GM12878 (cell line): Measurements from ENCODE around the gene DDX56. TPM values are rescaled to one million over a fixed set of nuclear protein-coding genes. Genes with fewer than 3 reads are reported as not detected.

Experiments
- ATAC-seq: fragments of 200-7000 bp; cut with Tn5 transposase; 3 replicates; pipeline ENCODE4 v1.9.1; 2020; ENCODE audit warnings: mild to moderate bottlenecking, moderate library complexity
- BruUV-seq: library from RNA; stranded (reverse); fragments of 400-500 nt; replicated peaks from 2 replicates; lab custom pipeline; 2021; lab: Mats Ljungman, UMichigan
- CTCF ChIA-PET: fragments of 300-600 bp; sonication (Branson Sonifier 250); formaldehyde crosslinking; extraction: SDS; loops from one replicate; lab custom pipeline; 2021; ENCODE audit warnings: inconsistent platforms; lab: Yijun Ruan, JAX
- POLR2A ChIA-PET: fragments of 350-600 bp; formaldehyde crosslinking; extraction: SDS; loops from one replicate; lab custom pipeline; 2021; ENCODE audit warnings: inconsistent platforms; lab: Charles Lee
- RAD21 ChIA-PET: fragments of 300-600 bp; sonication (Branson Sonifier 250); formaldehyde crosslinking; loops from one replicate; lab custom pipeline; 2023; ENCODE audit warnings: antibody characterized with exemption; ENCODE audit not compliant: unreplicated experiment; lab: Charles Lee
- SMC1A ChIA-PET: fragments of 300-600 bp; sonication (Branson Sonifier 250); formaldehyde crosslinking; loops from one replicate; lab custom pipeline; 2023; ENCODE audit not compliant: unreplicated experiment, uncharacterized antibody; lab: Charles Lee
- DNase-seq: peaks from one replicate; pipeline ENCODE4 v3.0.0-alpha.2; 2011; ENCODE audit warnings: low read depth, low spot score
- FAIRE-seq: peaks from 3 replicates; lab custom pipeline; 2011; peaks lifted over from hg19 to GRCh38; lab: Jason Lieb, UNC
- H2AFZ ChIP-seq: 2 replicates; pipeline ENCODE4 v1.6.0; 2011; ENCODE audit warnings: low read depth, low read length, control low read depth; ENCODE audit not compliant: control insufficient read depth
- H3K27ac ChIP-seq: 2 replicates; pipeline ENCODE4 v1.5.1; 2011; ENCODE audit warnings: control low read depth; ENCODE audit not compliant: control insufficient read depth, insufficient read depth
- H3K27me3 ChIP-seq, 2 experiments: replicated peaks in 1 of 2; 2 replicates each; pipeline versions ENCODE4 v1.6.0 to v1.6.1; 2011; ENCODE audit warnings: low read length in 1 of 2; ENCODE audit not compliant: control insufficient read depth in 2 of 2, insufficient read depth in 2 of 2
- H3K36me3 ChIP-seq, 2 experiments: 2 replicates each; pipeline ENCODE4 v1.5.1; 2011; ENCODE audit warnings: low read length in 1 of 2; ENCODE audit not compliant: control insufficient read depth in 2 of 2, insufficient read depth in 2 of 2
- H3K4me1 ChIP-seq: 2 replicates; pipeline ENCODE4 v1.6.1; 2011; ENCODE audit warnings: mild to moderate bottlenecking, low read length, moderate library complexity, mixed read lengths; ENCODE audit not compliant: control insufficient read depth, insufficient read depth
- H3K4me2 ChIP-seq: 2 replicates; pipeline ENCODE4 v1.6.0; 2011; ENCODE audit warnings: control low read depth; ENCODE audit not compliant: control insufficient read depth, insufficient read depth
- H3K4me3 ChIP-seq: fragments of 200-600 bp; sonication (generic); 2 replicates; pipeline ENCODE4 v1.5.1; 2016
- H3K79me2 ChIP-seq: 2 replicates; pipeline ENCODE4 v1.6.0; 2011; ENCODE audit warnings: low read length; ENCODE audit not compliant: control insufficient read depth, insufficient read depth
- H3K9ac ChIP-seq: 2 replicates; pipeline ENCODE4 v1.8.0; 2011; ENCODE audit warnings: low read length, control low read depth, mixed read lengths; ENCODE audit not compliant: control insufficient read depth, insufficient read depth
- H3K9me3 ChIP-seq: replicated peaks from 3 replicates; pipeline ENCODE4 v1.5.1; 2011; ENCODE audit warnings: mild to moderate bottlenecking, low read length; ENCODE audit not compliant: control insufficient read depth, insufficient read depth
- H4K20me1 ChIP-seq: 2 replicates; pipeline ENCODE4 v1.6.0; 2011; ENCODE audit not compliant: control insufficient read depth, insufficient read depth
- DPF2 ChIP-seq: fragments of 450-650 bp; IDR thresholded peaks from 2 replicates; pipeline ENCODE4 v1.6.1; 2017; ENCODE audit warnings: mild to moderate bottlenecking
- HCFC1 ChIP-seq: fragments of 150-350 bp; IDR thresholded peaks from 2 replicates; pipeline ENCODE4 v1.6.1; 2014; ENCODE audit warnings: low read length
- IKZF2 ChIP-seq, 2 experiments: fragments of 450-650 bp; IDR thresholded peaks; 2 replicates each; pipeline ENCODE4 v1.6.1; 2017; ENCODE audit warnings: mild to moderate bottlenecking in 2 of 2, moderate library complexity in 2 of 2
- IRF5 ChIP-seq: fragments of 450-650 bp; IDR thresholded peaks from 2 replicates; pipeline ENCODE4 v1.6.1; 2017; ENCODE audit warnings: borderline replicate concordance
- POU2F2 ChIP-seq: IDR thresholded peaks from 3 replicates; pipeline ENCODE4 v1.6.1; 2011; ENCODE audit warnings: low read depth, mild to moderate bottlenecking, low read length, borderline replicate concordance
- WGBS: methylation state at CpG from one replicate; pipeline ENCODE4 v1.1.6; 2016; ENCODE audit warnings: low lambda C conversion rate; ENCODE audit not compliant: insufficient replicate concordance, insufficient coverage; ENCODE audit errors: missing lambda C conversion rate; 5-methylcytosine and 5-hydroxymethylcytosine counted together
- in situ Hi-C: fragments of 300-500 bp; cut with MboI; formaldehyde crosslinking; loops from 9 replicates; pipeline ENCODE4 v1.14.3; 2018; ENCODE audit warnings: mixed read lengths
- intact Hi-C: fragments of 100-400 bp; cut with micrococcal nuclease; formaldehyde crosslinking; loops from one replicate; pipeline ENCODE4 v1.14.2; 2022; ENCODE audit not compliant: unreplicated experiment
- polyA plus RNA-seq, 11 experiments: library from polyadenylated mRNA; depleted of rRNA in 4 of 11; unstranded in 6 of 11; stranded (reverse) in 5 of 11; fragments of >200 nt; fragmentation: Nextera tagmentation in 4 of 11; fragmentation: Illumina TruSeq in 1 of 11; extraction: Ambion mirVana in 4 of 11; extraction: Trizol in 1 of 11; gene quantifications; 1 replicate in 1 of 11; 2 replicates in 10 of 11; pipeline versions ENCODE4 v1.2.1 to v1.2.3, GENCODE V29; 2011 to 2016; ENCODE audit warnings: inconsistent platforms in 2 of 11, missing spikeins in 2 of 11, low read depth in 1 of 11
- total RNA-seq, 4 experiments: library from RNA; depleted of rRNA in 3 of 4; stranded (reverse); fragments of >200 nt in 3 of 4; fragmentation: Illumina TruSeq in 1 of 4; extraction: Trizol in 1 of 4; gene quantifications; 2 replicates each; pipeline versions ENCODE4 v1.2.1 to v1.2.3, GENCODE V29; 2013 to 2021
- TF ChIP-seq, protein P1 (sequence below): fragments of 450-650 bp; IDR thresholded peaks from 2 replicates; pipeline ENCODE4 v1.6.1; 2017; ENCODE audit warnings: mild to moderate bottlenecking, moderate library complexity

DDX56 gene
- total and polyA plus RNA-seq, 10 of the 15 experiments (the other 5 are each of a cell fraction or from before 2014, with no cell fraction given): 19.8 to 136 (median 81.3) TPM

GRCh38 chr7:44621034-44621749 is 47.5 kb upstream of the DDX56 start:
- Histone ChIP-seq H3K79me2 (peaks cover 84% of the 10 kb centered on the region), H3K27me3 (no peaks in the 10 kb centered on the region), H4K20me1 (no peaks in the 10 kb centered on the region), H3K4me3 (no peak overlapping the region), H3K9ac (no peak overlapping the region), H3K36me3 (peaks cover 12 to 22% of the 10 kb centered on the region in 2 experiments; a peak in 3 of 4 replicates), H3K9me3 (no peaks in the 10 kb centered on the region), H3K4me2 (no peak overlapping the region), H3K4me1 (peaks cover 56% of the 10 kb centered on the region), H2AFZ (no peak overlapping the region), H3K27ac (no peak overlapping the region)
- TF ChIP-seq IRF5 (no peak), HCFC1 (no peak)
- ATAC-seq (no peak), FAIRE-seq (no peak), DNase-seq (no peak)
- 97% methylated on average over 11 of the region's 11 CpGs for WGBS
- in situ Hi-C loops (no loop called here), intact Hi-C loops (no loop called here)
- RAD21 ChIA-PET: interaction anchor here (10.1 kb wide), 1 partner anchor 13 kb away, joined by 130 read pairs; no protein-coding TSS in a partner anchor
- POLR2A ChIA-PET: interaction anchor here (0.7 to 3.7 kb wide), 7 partner anchors 10 to 184 kb away, joined by 3 to 35 read pairs (median 4); partner anchors contain the start of gene OGDH
- BruUV-seq: no TSS peak
- SMC1A ChIA-PET: interaction anchor here (0.9 to 6.2 kb wide), 4 partner anchors 10 to 42 kb away, joined by 3 to 106 read pairs (median 4); no protein-coding TSS in a partner anchor
- CTCF ChIA-PET: interaction anchor here (1.1 to 1.7 kb wide), 4 partner anchors 13 to 59 kb away, joined by 3 to 5 read pairs (median 4); no protein-coding TSS in a partner anchor

- H3K4me1 ChIP-seq: peaks cover 61% of the 10 kb centered on the region
- in situ Hi-C loops: no loop called here
- TF ChIP-seq DPF2: no peak
- TF ChIP-seq, protein P1, sequence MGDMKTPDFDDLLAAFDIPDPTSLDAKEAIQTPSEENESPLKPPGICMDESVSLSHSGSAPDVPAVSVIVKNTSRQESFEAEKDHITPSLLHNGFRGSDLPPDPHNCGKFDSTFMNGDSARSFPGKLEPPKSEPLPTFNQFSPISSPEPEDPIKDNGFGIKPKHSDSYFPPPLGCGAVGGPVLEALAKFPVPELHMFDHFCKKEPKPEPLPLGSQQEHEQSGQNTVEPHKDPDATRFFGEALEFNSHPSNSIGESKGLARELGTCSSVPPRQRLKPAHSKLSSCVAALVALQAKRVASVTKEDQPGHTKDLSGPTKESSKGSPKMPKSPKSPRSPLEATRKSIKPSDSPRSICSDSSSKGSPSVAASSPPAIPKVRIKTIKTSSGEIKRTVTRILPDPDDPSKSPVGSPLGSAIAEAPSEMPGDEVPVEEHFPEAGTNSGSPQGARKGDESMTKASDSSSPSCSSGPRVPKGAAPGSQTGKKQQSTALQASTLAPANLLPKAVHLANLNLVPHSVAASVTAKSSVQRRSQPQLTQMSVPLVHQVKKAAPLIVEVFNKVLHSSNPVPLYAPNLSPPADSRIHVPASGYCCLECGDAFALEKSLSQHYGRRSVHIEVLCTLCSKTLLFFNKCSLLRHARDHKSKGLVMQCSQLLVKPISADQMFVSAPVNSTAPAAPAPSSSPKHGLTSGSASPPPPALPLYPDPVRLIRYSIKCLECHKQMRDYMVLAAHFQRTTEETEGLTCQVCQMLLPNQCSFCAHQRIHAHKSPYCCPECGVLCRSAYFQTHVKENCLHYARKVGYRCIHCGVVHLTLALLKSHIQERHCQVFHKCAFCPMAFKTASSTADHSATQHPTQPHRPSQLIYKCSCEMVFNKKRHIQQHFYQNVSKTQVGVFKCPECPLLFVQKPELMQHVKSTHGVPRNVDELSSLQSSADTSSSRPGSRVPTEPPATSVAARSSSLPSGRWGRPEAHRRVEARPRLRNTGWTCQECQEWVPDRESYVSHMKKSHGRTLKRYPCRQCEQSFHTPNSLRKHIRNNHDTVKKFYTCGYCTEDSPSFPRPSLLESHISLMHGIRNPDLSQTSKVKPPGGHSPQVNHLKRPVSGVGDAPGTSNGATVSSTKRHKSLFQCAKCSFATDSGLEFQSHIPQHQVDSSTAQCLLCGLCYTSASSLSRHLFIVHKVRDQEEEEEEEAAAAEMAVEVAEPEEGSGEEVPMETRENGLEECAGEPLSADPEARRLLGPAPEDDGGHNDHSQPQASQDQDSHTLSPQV: no peak
- TF ChIP-seq POU2F2: 0 out of 3 replicates have a peak, but pooled peaks have one; percentile 27
- TF ChIP-seq IKZF2 (IDR thresholded peaks at IDR 0.05): 0 out of 4 replicates have a peak, but pooled peaks of 1 of the 2 experiments have one; percentile 25
These were observed 45.0 kb upstream of the DDX56 start for GRCh38 chr7:44618753-44619152.

More at GRCh38 chr7:44618753-44619152, 45.0 kb upstream of the DDX56 start:
- Histone ChIP-seq H2AFZ (no peak overlapping the region), H3K9me3 (no peaks in the 10 kb centered on the region), H3K27ac (peak overlapping the region; percentile 65), H3K27me3 (no peaks in the 10 kb centered on the region), H3K9ac (no peak overlapping the region; the same call in 1 of the 2 replicates), H3K4me3 (no peak overlapping the region), H3K4me2 (peak overlapping the region; percentile 44; the same call in 1 of the 2 replicates), H3K79me2 (peaks cover 90% of the 10 kb centered on the region), H4K20me1 (no peaks in the 10 kb centered on the region), H3K36me3 (peaks cover 0 to 9% of the 10 kb centered on the region in 2 experiments; a peak in 2 of 4 replicates)
- ChIA-PET POLR2A (interaction anchor here (0.8 to 3.2 kb wide), 3 partner anchors 11 to 131 kb away, joined by 4 to 28 read pairs (median 9); partner anchors contain the start of genes OGDH and ZMIZ2), CTCF (no interaction called here), RAD21 (interaction anchor here (10.1 kb wide), 1 partner anchor 16 kb away, joined by 130 read pairs; no protein-coding TSS in a partner anchor), SMC1A (interaction anchor here (1.0 to 1.3 kb wide), 4 partner anchors 12 to 20 kb away, joined by 3 to 5 read pairs (median 4); partner anchors contain the start of gene OGDH)
- peak; percentile 60 for ATAC-seq
- FAIRE-seq: no peak
- no TSS peak for BruUV-seq
- intact Hi-C loops: no loop called here
- no peak for DNase-seq
- 21% methylated on average over 3 of the region's 3 CpGs for WGBS
